GM19099 (cell line): ENCODE data around the gene MYO1C.

Source experiments
- POLR2A ChIP-seq: IDR thresholded peaks from 3 replicates; pipeline ENCODE4 v1.6.1; 2011; ENCODE audit warnings: low read depth; ENCODE audit not compliant: insufficient read length; ENCODE audit errors: extremely low read depth

MYO1C gene

DNA sequence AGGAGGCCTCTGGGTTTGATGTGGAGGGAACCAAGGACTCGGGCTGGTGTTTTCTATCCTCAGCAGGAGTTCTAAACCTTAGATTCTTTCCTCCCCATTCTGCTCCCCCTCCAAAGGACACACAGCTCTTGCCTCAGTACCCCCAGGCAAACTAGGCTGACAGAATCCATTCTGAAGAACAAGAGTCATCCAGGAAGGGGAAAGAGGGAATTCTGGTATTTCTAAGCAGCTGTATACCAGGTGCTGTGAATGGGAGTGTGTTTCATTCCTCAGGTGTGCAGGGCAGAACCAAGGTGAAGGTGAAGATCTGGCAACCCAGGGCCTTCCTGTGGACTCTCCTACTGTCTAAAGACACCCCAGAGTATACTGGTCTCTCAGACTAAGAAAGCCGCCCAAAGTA lies 19.9 kb upstream of the MYO1C start:
- TF ChIP-seq POLR2A, result no peak

DNA sequence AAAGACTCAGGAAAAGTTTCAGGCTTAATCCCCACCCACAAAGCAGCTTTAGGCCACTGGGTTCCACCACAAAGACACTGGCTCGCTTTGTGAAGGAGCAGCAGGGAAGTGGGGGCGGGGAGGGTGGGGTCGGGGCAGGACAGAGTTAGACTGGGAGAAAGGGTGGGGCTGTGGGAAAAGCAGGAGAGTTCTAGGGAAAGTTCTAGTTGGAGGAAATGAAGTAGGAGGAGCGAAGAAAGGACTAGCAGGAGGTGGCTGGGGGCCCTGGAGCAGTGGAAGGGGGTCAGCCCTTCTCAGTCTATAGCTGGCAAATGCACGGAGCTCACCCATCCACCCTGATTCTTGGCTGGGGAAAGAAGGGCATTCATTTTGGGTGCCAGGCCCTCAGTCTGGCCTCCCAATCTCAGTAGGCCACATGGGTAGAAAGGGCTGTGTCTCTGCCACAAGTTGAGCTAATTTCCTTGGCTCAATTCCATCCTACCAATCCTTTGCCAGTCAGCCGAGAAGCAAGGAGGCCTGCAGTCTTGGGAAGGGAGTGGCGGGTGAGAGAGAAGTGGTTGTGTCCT lies 19.4 kb upstream of the MYO1C start:
- no peak for TF ChIP-seq POLR2A

DNA sequence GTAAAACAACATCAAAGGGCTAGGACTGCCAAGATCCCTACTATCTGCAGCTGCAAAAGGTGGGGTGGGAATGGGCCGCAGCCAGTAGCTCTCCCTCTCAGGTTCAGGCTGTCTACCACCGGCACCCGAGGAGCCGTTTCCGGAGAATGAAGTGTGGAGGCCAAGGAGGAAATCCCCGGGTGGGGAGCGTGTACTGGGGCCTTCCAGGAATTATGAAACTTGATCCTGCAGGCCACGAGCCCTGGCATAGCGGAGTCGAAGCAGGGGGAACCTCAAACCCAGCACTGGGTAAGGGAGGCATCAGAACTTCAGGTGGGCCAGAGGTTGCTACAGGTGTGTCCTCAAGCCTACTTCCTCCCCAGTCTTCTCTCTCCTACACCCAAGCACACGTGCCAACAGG lies 18.8 kb upstream of the MYO1C start:
- TF ChIP-seq POLR2A, result no peak

DNA sequence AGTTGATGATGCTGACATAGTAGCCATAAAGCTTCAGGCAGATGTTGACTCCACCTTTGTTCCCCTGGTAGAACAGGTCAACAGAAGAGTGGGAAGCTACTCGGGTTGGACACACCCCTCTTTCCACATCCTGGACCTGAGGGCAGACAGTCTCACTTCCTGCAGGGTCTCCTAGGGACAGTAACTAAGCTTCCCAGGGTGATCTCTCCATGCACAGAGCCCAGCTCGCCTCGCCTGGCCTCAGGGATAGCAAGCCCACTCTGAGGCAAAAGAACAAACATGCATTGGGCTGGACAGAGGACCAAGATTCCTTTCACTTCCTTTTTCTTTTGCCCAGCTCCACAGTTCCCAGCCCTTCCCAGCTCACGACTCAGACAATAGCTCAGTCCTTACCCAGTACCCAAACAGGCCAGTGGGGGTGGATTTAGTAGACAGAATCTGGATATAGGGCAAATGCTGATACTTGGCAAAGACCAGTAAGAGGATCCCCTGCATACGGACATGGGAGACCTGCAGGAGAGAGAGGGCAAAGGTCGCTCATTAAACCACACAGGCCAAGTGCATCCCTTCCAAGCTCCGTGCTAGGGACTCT lies 16.9 kb upstream of the MYO1C start:
- no peak for TF ChIP-seq POLR2A

DNA sequence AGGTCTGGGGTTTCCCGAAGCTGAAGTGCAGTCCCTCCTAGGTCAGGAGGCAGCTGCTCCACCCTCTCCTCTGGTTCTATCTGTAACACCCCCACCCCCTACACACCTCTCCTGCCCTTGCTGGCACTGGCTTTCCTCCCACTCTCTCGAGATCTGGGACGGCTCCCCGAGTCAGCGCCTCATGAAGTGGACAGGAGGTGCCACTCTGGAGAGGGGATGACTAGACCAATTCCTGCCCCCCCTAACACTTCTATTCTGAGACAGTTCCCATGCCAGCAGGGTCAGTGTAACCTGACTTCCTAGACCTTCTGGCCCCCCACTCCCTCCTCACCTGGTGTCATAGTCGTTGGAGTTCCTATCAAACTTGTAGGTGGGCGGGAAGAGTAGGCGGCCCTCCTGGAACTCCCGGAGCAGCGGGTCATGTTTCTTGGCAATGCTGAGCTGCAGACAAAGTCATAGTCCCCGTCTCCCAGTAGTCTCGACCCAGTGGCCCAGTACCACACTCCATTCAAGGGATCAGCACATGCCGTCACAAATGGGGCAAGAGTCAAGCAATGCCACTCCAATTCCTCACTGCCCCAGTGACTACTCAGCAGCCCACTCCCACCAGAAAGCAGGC lies 14.3 kb upstream of the MYO1C start:
- TF ChIP-seq POLR2A, result no peak

DNA sequence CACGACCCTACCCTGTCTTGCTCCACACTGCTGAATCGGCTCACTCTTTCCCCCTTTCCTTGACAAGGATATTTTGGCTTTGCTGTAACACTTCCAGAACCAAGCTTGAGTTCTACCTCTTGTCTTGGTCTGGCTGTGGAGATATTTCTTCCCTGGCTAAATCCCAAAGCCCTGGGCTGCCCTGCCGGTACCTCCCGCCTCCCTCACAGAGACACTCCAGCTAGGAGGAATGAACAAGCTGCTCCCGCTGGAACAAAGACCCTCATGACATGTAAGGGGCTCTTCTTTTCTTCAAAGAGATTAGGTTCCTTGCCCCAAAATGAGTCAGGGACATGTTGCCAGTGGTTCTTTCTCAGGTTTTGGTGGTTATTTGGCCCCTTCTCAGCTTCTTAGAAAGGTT lies 13.1 kb upstream of the MYO1C start:
- no peak for TF ChIP-seq POLR2A

GRCh38 chr17:1504866-1505265 lies 12.4 kb upstream of the MYO1C start:
- no peak for TF ChIP-seq POLR2A

DNA sequence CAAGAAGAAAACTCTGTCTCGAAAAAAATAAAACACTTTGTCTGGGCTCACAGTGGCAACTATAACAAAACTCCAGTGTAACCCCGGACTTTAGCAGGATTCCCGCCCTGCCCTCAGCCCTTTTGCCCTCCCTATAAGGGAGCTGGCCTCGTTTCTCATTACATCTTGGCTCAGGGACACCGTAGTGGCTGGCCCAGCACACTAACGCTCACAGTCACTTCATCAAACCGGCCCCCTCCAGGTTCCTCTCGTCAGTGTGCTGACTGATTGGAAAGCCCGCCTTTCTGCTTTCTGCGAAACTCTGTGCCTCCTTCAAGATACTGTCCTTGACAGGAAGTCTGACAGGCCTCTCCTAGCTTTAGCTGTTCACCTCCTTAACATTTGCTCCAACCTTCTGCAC lies 11.2 kb upstream of the MYO1C start:
- TF ChIP-seq POLR2A, result no peak

- TF ChIP-seq POLR2A, result no peak
Measured at GRCh38 chr17:1498869-1499268, 6.4 kb upstream of the MYO1C start.

DNA sequence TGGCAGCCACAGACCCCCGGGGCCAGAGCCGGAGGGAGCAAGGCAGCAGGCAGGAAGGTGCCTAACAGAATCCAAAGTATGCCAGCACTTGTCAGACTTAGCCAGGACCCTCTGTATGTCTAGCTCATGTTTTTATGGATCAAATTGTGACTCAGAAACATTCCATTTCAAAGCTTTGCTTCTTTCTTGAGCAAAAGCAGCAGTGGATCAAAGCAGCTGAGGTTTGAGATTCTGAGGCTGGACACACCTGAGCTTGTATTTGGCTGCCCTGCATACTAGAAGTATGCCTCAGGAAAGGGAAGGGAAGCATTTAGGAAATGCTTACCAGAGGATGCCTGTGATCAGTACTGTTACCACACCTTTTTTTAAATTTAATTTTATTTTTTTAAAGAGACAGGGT lies 5.7 kb upstream of the MYO1C start:
- TF ChIP-seq POLR2A, result no peak

GRCh38 chr17:1497831-1498230 lies 5.3 kb upstream of the MYO1C start:
- TF ChIP-seq POLR2A, result no peak

- TF ChIP-seq POLR2A, result no peak
Measured at GRCh38 chr17:1496869-1497268, 4.4 kb upstream of the MYO1C start.

- TF ChIP-seq POLR2A, result no peak
Measured at GRCh38 chr17:1495265-1495989, 2.9 kb upstream of the MYO1C start.

DNA sequence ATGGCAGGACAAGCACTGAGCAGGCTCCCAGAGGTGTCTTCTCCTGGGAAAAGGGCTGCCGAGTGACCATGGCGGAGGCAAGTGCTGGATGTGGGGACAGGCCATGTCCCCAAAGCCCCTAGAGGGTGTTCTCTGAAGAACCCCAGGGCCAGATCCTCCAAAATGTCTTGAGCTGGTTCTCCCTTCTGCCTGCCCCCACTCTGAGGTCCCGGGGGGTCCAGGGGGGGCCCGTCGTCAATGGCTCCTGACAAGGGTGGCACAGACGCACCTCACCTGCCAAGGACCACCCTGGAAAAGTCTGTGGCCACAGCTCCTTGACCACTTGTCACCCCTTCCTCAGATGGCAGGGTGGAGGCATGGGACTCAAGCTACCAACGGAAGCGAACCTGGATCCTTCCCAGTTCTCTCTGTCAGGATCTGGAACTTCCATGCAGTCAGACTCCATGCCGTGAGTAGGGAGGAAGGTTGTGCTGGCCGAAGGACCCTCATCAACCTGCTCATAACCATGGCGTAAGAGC lies 2.3 kb upstream of the MYO1C start:
- no peak for TF ChIP-seq POLR2A

- no peak for TF ChIP-seq POLR2A
Measured at GRCh38 chr17:1494203-1494602, 1.7 kb upstream of the MYO1C start.
